Astrocyte of the cerebellum (primary cell): ENCODE data around the gene LRRC71.

ENCODE experiments used
- DNase-seq: peaks from one replicate; pipeline ENCODE4 v3.0.0-alpha.2; 2011; ENCODE audit warnings: low read depth
- H3K4me3 ChIP-seq: 2 replicates; pipeline ENCODE4 v1.5.1; 2011; ENCODE audit warnings: mild to moderate bottlenecking, low read depth, low read length, moderate library complexity
- CTCF ChIP-seq: IDR thresholded peaks from 2 replicates; pipeline ENCODE4 v1.5.1; 2012; ENCODE audit warnings: low read length, low read depth, moderate library complexity, mild to moderate bottlenecking; ENCODE audit errors: missing control alignments
- in situ Hi-C: cut with HindIII; loops from 2 replicates; pipeline ENCODE4 v1.10.0; 2017; ENCODE audit warnings: low sequenced_read_pairs

Gene LRRC71

GRCh38 chr1:156877433-156878170 lies 42.8 kb upstream of the LRRC71 start:
- DNase-seq, result no peak
- no peak overlapping the region for H3K4me3 ChIP-seq
- TF ChIP-seq CTCF, result no peak
- in situ Hi-C loops, result no loop called here

GRCh38 chr1:156879876-156880275 lies 40.6 kb upstream of the LRRC71 start:
- in situ Hi-C loops, result no loop called here
- no peak overlapping the region for H3K4me3 ChIP-seq
- DNase-seq, result no peak
- TF ChIP-seq CTCF, result no peak

- no peak for DNase-seq
These were observed 40.0 kb upstream of the LRRC71 start for GRCh38 chr1:156880473-156880872.

GRCh38 chr1:156881101-156881500 lies 39.3 kb upstream of the LRRC71 start:
- no peak overlapping the region for H3K4me3 ChIP-seq
- no peak for TF ChIP-seq CTCF
- in situ Hi-C loops, result no loop called here
- no peak for DNase-seq

More at GRCh38 chr1:156880473-156880872, 40.0 kb upstream of the LRRC71 start:
- in situ Hi-C loops, result no loop called here
- no peak overlapping the region for H3K4me3 ChIP-seq
- no peak for TF ChIP-seq CTCF

- no peak overlapping the region for H3K4me3 ChIP-seq
- in situ Hi-C loops, result no loop called here
- no peak for TF ChIP-seq CTCF
- no peak for DNase-seq
These were observed 38.8 kb upstream of the LRRC71 start for GRCh38 chr1:156881663-156882062.

DNA sequence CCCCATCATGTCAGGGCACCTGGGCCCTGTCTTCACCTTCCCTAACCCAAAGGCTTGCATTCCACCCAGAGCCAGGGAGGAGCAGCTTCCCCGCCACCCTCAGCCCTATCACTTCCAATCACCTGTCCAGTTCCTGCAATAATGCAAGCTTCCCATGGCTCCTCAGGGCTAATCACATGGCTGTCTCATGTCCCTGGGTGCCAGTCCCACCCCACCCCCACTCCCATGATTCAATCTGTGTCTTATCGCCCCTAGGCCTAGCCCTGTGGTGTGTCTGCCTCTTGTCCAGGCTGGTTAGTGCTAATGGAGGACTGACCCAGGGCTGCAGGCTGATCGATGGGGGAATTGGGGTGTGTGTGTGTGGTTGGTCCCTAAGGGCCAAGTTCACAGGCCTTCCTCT lies 37.9 kb upstream of the LRRC71 start:
- no peak overlapping the region for H3K4me3 ChIP-seq
- no peak for TF ChIP-seq CTCF
- DNase-seq, result no peak
- in situ Hi-C loops, result no loop called here
